GM21717 (cell line): ENCODE results near the gene PPFIBP2.

ENCODE experiments used
- ATAC-seq: cut with Tn5 transposase; IDR thresholded peaks from one replicate; pipeline ENCODE4 v1.9.1; 2021; ENCODE audit warnings: mild to moderate bottlenecking, moderate library complexity; ENCODE audit not compliant: unreplicated experiment

Gene PPFIBP2

GRCh38 chr11:7621090-7621489 is 107.3 kb downstream of the PPFIBP2 start:
- ATAC-seq, result no peak

GRCh38 chr11:7621554-7621953 is 107.8 kb downstream of the PPFIBP2 start:
- no peak for ATAC-seq

- no peak for ATAC-seq
These were observed 108.9 kb downstream of the PPFIBP2 start for GRCh38 chr11:7622721-7623120.

GRCh38 chr11:7628660-7629059 is 114.9 kb downstream of the PPFIBP2 start:
- ATAC-seq, result no peak

GRCh38 chr11:7630002-7630401 is 116.2 kb downstream of the PPFIBP2 start:
- no peak for ATAC-seq

GRCh38 chr11:7632211-7632610 is 118.4 kb downstream of the PPFIBP2 start:
- ATAC-seq, result no peak

- no peak for ATAC-seq
These were observed 121.3 kb downstream of the PPFIBP2 start for GRCh38 chr11:7635137-7635536.

GRCh38 chr11:7635708-7636107 is 121.9 kb downstream of the PPFIBP2 start:
- no peak for ATAC-seq

GRCh38 chr11:7636350-7636749 is 122.6 kb downstream of the PPFIBP2 start:
- ATAC-seq, result no peak

GRCh38 chr11:7637447-7638157 is 123.8 kb downstream of the PPFIBP2 start:
- no peak for ATAC-seq

- no peak for ATAC-seq
These were observed 125.2 kb downstream of the PPFIBP2 start for GRCh38 chr11:7638710-7639642.

- ATAC-seq, result no peak
These were observed 125.8 kb downstream of the PPFIBP2 start for GRCh38 chr11:7639643-7640025.

- no peak for ATAC-seq
These were observed 127.0 kb downstream of the PPFIBP2 start for GRCh38 chr11:7640816-7641215.

- no peak for ATAC-seq
These were observed 128.9 kb downstream of the PPFIBP2 start for GRCh38 chr11:7642747-7643146.

- no peak for ATAC-seq
These were observed 129.5 kb downstream of the PPFIBP2 start for GRCh38 chr11:7643314-7643713.

- no peak for ATAC-seq
These were observed 131.4 kb downstream of the PPFIBP2 start for GRCh38 chr11:7645206-7645605.

- ATAC-seq, result no peak
These were observed 133.1 kb downstream of the PPFIBP2 start for GRCh38 chr11:7646866-7647265.

- ATAC-seq, result no peak
These were observed 134.5 kb downstream of the PPFIBP2 start for GRCh38 chr11:7648264-7648663.

GRCh38 chr11:7651140-7651551 is 137.3 kb downstream of the PPFIBP2 start:
- ATAC-seq, result no peak

- ATAC-seq, result no peak
These were observed 137.9 kb downstream of the PPFIBP2 start for GRCh38 chr11:7651700-7652099.

- ATAC-seq, result no peak
These were observed 140.5 kb downstream of the PPFIBP2 start for GRCh38 chr11:7654195-7654705.
